Chondrocyte (in vitro differentiated cells): ENCODE results near the gene GRIK4. TPM values are rescaled to one million over a fixed set of nuclear protein-coding genes. Genes with fewer than 3 reads are reported as not detected.

Experiments
- DNase-seq: peaks from one replicate; pipeline ENCODE4 v3.0.0; 2021; ENCODE audit warnings: mixed read lengths, low spot score
- H3K27ac Mint-ChIP-seq: one replicate; pipeline ENCODE4 v1.8.0; 2021; ENCODE audit warnings: mild to moderate bottlenecking, moderate library complexity, mixed read lengths; ENCODE audit not compliant: unreplicated experiment
- H3K27me3 Mint-ChIP-seq: 2 replicates; pipeline ENCODE4 v1.8.0; 2021; ENCODE audit warnings: low read depth, mixed read lengths
- H3K36me3 Mint-ChIP-seq: 2 replicates; pipeline ENCODE4 v1.8.0; 2021; ENCODE audit warnings: low read depth, mixed read lengths
- H3K4me1 Mint-ChIP-seq: 2 replicates; pipeline ENCODE4 v1.8.0; 2021; ENCODE audit warnings: low read depth, mild to moderate bottlenecking, mixed read lengths
- H3K4me3 Mint-ChIP-seq: one replicate; pipeline ENCODE4 v1.8.0; 2021; ENCODE audit warnings: mild to moderate bottlenecking, moderate library complexity, mixed read lengths; ENCODE audit not compliant: unreplicated experiment
- H3K9me3 Mint-ChIP-seq: 2 replicates; pipeline ENCODE4 v1.8.0; 2021; ENCODE audit warnings: low read depth, mixed read lengths
- CTCF ChIP-seq: fragments of 200-600 bp; sonication (generic); IDR thresholded peaks from 2 replicates; pipeline ENCODE4 v1.5.0; 2021; ENCODE audit warnings: antibody characterized with exemption, mild to moderate bottlenecking, moderate library complexity
- total RNA-seq: library from RNA; stranded (reverse); gene quantifications from 3 replicates; pipeline ENCODE4 v1.2.1, GENCODE V29; 2021

Gene GRIK4
- total RNA-seq, 1 donor from 2014 or later, result 0.37 TPM

GRCh38 chr11:120529214-120529613, 17.7 kb downstream of the GRIK4 start:
- Mint-ChIP-seq H3K36me3 (no peaks in the 10 kb centered on the region), H3K27ac (no peak overlapping the region), H3K4me3 (no peak overlapping the region), H3K9me3 (no peaks in the 10 kb centered on the region), H3K4me1 (peaks cover 15% of the 10 kb centered on the region), H3K27me3 (peaks cover 2% of the 10 kb centered on the region)
- TF ChIP-seq CTCF, result no peak
- DNase-seq, result peak; percentile 65

GRCh38 chr11:120529911-120530310, 18.4 kb downstream of the GRIK4 start:
- DNase-seq, result peak; percentile 11
- H3K4me1 Mint-ChIP-seq, result peaks cover 15% of the 10 kb centered on the region
- H3K4me3 Mint-ChIP-seq, result no peak overlapping the region
- TF ChIP-seq CTCF, result no peak
- H3K27ac Mint-ChIP-seq, result no peak overlapping the region
- H3K27me3 Mint-ChIP-seq, result peaks cover 4% of the 10 kb centered on the region
- H3K36me3 Mint-ChIP-seq, result no peaks in the 10 kb centered on the region
- H3K9me3 Mint-ChIP-seq, result no peaks in the 10 kb centered on the region

- H3K36me3 Mint-ChIP-seq, result no peaks in the 10 kb centered on the region
- H3K27me3 Mint-ChIP-seq, result peaks cover 2% of the 10 kb centered on the region
- H3K9me3 Mint-ChIP-seq, result no peaks in the 10 kb centered on the region
- no peak for TF ChIP-seq CTCF
- no peak for DNase-seq
- no peak overlapping the region for H3K4me3 Mint-ChIP-seq
- peaks cover 10% of the 10 kb centered on the region for H3K4me1 Mint-ChIP-seq
- H3K27ac Mint-ChIP-seq, result peak overlapping the region; percentile 64
These were observed 20.7 kb downstream of the GRIK4 start for GRCh38 chr11:120532082-120532831.

- Mint-ChIP-seq H3K27ac (peak overlapping the region; percentile 64), H3K27me3 (peaks cover 2% of the 10 kb centered on the region), H3K4me3 (no peak overlapping the region), H3K4me1 (peaks cover 10% of the 10 kb centered on the region), H3K36me3 (no peaks in the 10 kb centered on the region), H3K9me3 (no peaks in the 10 kb centered on the region)
- DNase-seq, result no peak
- TF ChIP-seq CTCF, result no peak
These were observed 21.3 kb downstream of the GRIK4 start for GRCh38 chr11:120532832-120533196.

- TF ChIP-seq CTCF, result no peak
- no peak overlapping the region for H3K4me3 Mint-ChIP-seq
- H3K36me3 Mint-ChIP-seq, result no peaks in the 10 kb centered on the region
- no peak overlapping the region for H3K27ac Mint-ChIP-seq
- peaks cover 2% of the 10 kb centered on the region for H3K27me3 Mint-ChIP-seq
- no peaks in the 10 kb centered on the region for H3K9me3 Mint-ChIP-seq
- H3K4me1 Mint-ChIP-seq, result peaks cover 30% of the 10 kb centered on the region
- no peak for DNase-seq
These were observed 24.7 kb downstream of the GRIK4 start for GRCh38 chr11:120536091-120536796.
